ENCODE results near the gene SLC9A5.

The SLC9A5 gene

GRCh38 chr16:67213197-67214019 is 35.4 kb upstream of the SLC9A5 start:
- no peak for DNase-seq (ENCODE audit: low read depth in 2 of 2)

GRCh38 chr16:67215706-67216105 is 33.1 kb upstream of the SLC9A5 start:
- no peak for DNase-seq (ENCODE audit: low read depth in 2 of 2)

GRCh38 chr16:67216612-67217490 is 31.9 kb upstream of the SLC9A5 start:
- DNase-seq (ENCODE audit: low read depth in 2 of 2) = no peak

GRCh38 chr16:67223992-67224391 is 24.8 kb upstream of the SLC9A5 start:
- DNase-seq (ENCODE audit: low read depth in 2 of 2) = no peak

GRCh38 chr16:67226295-67226803 is 22.4 kb upstream of the SLC9A5 start:
- DNase-seq (ENCODE audit: low read depth in 2 of 2) = no peak

- DNase-seq (ENCODE audit: low read depth in 2 of 2) = peak; percentile 98 to 99
These were observed 21.8 kb upstream of the SLC9A5 start, which contains the start of gene TMEM208 for GRCh38 chr16:67226804-67227566. Gene TMEM208, plus strand, starts transcription at chr16:67227130. Its CDS starts 89 bp downstream, at chr16:67227219.

GRCh38 chr16:67227567-67227921 is 21.2 kb upstream of the SLC9A5 start:
- no peak for DNase-seq (ENCODE audit: low read depth in 2 of 2)

- DNase-seq (ENCODE audit: low read depth in 2 of 2) = no peak
These were observed 20.6 kb upstream of the SLC9A5 start for GRCh38 chr16:67228034-67228785.

- DNase-seq (ENCODE audit: low read depth in 2 of 2) = no peak
These were observed 19.9 kb upstream of the SLC9A5 start for GRCh38 chr16:67228905-67229304.

- no peak for DNase-seq (ENCODE audit: low read depth in 2 of 2)
These were observed 18.6 kb upstream of the SLC9A5 start for GRCh38 chr16:67229906-67230808.

GRCh38 chr16:67230809-67231660 is 17.7 kb upstream of the SLC9A5 start:
- DNase-seq (ENCODE audit: low read depth in 2 of 2) = no peak

- DNase-seq (ENCODE audit: low read depth in 2 of 2) = no peak
These were observed 15.2 kb upstream of the SLC9A5 start for GRCh38 chr16:67233596-67233995.

GRCh38 chr16:67234180-67234597 is 14.6 kb upstream of the SLC9A5 start:
- no peak for DNase-seq (ENCODE audit: low read depth in 2 of 2)

GRCh38 chr16:67235816-67236562 is 12.8 kb upstream of the SLC9A5 start:
- DNase-seq (ENCODE audit: low read depth in 2 of 2) = no peak

GRCh38 chr16:67236563-67237395 is 12.0 kb upstream of the SLC9A5 start:
- peak; percentile 64 to 71 for DNase-seq (ENCODE audit: low read depth in 2 of 2)

GRCh38 chr16:67237396-67238277 is 11.1 kb upstream of the SLC9A5 start:
- no peak for DNase-seq (ENCODE audit: low read depth in 2 of 2)

- DNase-seq (ENCODE audit: low read depth in 2 of 2) = no peak
These were observed 10.6 kb upstream of the SLC9A5 start for GRCh38 chr16:67238278-67238575.
